HG03469 (cell line): Measurements from ENCODE around the gene RESP18.

Experiments
- ATAC-seq: cut with Tn5 transposase; IDR thresholded peaks from one replicate; pipeline ENCODE4 v1.9.1; 2021; ENCODE audit warnings: mild to moderate bottlenecking, moderate library complexity, moderate number of reproducible peaks; ENCODE audit not compliant: unreplicated experiment

Gene RESP18

DNA sequence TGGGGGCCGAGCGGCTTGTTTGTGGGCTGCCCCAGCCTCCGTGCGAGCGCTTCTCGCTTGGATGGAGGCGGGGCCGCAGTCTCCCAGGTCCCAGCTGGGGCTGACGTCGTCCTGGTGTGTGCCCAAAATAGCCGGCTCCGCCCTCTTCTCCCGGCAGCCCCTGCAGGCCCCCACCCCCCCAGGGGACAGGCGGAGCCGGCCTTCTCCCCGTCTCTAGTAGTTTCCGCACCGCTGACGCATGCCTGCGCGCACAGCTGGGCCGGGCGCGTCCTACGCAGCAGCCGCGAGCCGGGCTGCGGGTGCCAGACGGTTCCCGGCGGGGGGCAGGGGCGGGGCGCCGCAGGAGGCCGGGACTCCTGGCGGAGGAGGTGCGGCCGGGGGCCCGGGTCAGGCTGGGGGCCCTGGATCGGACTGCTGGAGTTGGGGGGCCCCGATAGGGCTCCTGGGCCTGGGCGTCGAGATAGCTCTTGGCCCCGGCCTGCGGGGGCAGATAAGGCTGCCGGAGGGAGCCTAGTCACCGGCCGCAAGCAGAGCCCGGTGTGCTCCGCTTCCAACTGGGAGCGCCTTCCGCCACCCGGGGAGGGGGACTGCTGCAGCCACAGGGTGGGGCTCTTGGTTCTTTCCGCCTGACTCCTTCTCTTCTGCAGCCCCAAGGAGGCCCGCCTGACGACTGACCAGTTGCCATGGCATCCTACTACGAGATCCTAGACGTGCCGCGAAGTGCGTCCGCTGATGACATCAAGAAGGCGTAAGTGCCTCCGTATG lies 53.2 kb downstream of the RESP18 start, which contains the start of gene DNAJB2:
Gene DNAJB2, plus strand, starts transcription at position 216 of the 765 bp plus-strand sequence. Its CDS starts 468 bp downstream, at position 684.
- ATAC-seq: peak; percentile 76

DNA sequence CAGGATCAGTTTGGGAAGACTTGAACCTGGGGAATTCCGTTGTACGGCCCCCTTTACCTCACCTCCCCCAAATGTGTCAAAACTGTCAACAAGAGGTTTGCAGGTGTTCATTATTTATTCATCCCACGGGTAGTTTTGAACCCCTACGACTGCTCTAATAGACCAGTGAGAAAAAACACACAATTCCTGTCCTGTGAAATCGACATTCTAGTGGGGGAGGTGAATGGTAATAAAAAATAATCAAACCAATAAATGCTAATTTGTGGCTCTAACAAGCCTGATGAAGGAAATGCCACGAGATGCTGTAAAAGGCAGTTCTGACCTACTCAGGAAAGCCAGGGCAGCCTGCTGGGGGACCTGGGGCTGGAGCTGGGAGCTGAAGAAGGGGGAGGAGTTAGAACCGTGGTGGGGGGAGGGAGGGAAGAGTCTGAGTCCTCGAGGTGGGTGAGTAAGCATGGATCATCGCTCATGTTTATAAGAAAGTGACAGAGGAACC lies 53.8 kb downstream of the RESP18 start:
- no peak for ATAC-seq

DNA sequence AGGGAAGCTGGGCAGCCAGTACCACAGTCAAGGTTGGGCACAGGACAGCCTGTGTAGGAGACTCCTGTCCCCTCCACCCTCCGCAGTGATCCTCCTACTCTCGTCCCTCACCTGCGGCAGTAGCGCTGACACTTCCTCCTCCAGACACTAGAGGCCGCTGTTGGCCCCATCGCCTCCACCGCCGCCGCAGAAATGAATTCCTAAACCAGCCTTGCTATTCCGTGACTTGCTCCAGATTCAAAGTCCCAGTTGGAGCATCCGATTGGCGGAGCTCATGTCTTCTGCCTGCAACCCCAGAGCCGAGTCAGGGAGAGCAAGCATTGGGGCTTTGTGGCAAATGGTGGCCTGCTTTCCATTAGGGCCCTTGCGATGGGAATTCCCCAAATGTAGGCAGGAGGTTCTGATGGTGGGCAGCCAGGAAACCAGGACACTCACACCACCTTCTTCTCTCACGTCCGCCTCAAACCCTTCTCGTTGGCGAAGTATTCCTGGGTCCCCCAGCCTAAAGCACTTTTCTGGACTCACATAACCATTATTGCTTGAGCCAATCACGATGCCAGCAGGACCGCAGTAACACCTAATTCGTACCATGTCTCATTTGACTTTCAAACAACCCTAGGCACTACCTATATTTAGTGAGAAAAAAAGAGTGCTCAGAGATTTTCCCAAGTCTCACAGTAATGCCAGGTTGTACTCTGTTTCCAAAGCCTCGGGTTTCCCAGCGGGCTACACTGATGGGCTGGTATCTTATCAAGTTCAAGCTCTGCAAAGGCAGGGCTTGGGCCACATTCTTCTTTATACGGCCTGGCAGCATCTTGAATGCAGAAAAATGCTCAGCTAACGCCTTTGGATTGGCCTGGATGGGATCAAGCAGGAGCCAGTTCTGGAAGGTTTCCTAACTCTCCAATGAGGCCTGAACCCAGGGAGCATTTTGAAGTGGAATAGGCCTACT lies 54.6 kb downstream of the RESP18 start:
- peak; percentile 22 for ATAC-seq
